Heart right ventricle (tissue), 16 donors: Measurements from ENCODE around the gene ABI1. TPM values are rescaled to one million over a fixed set of nuclear protein-coding genes. Genes with fewer than 3 reads are reported as not detected.
A peak's percentile ranks its signal among the peaks of the same experiment; 100 is the strongest.

Source experiments
- ATAC-seq, 8 donors: fragments of 200-7000 bp; cut with Tn5 transposase; one replicate each; pipeline ENCODE4 v1.9.1; 2020; ENCODE audit warnings: mild to moderate bottlenecking in 8 of 8, moderate library complexity in 8 of 8, moderate number of reproducible peaks in 1 of 8
- DNase-seq, 2 donors: peaks; one replicate each; pipeline ENCODE4 v3.0.0-alpha.2; 2020
- H3K27ac ChIP-seq, 10 donors: fragments of 200-600 bp; sonication (generic) in 2 of 10; one replicate each; pipeline versions ENCODE4 v1.5.0 to v1.8.0; 2020 to 2022; ENCODE audit warnings: mild to moderate bottlenecking in 3 of 10
- H3K27me3 ChIP-seq, 7 donors: fragments of 200-600 bp; one replicate each; pipeline ENCODE4 v1.8.0; 2021 to 2022; ENCODE audit warnings: mild to moderate bottlenecking in 2 of 7
- H3K36me3 ChIP-seq, 9 donors: fragments of 200-600 bp; sonication (generic) in 1 of 9; one replicate each; pipeline versions ENCODE4 v1.5.0 to v1.8.0; 2020 to 2022; ENCODE audit warnings: mild to moderate bottlenecking in 2 of 9
- H3K4me1 ChIP-seq, 9 donors: fragments of 200-600 bp; sonication (generic) in 1 of 9; one replicate each; pipeline versions ENCODE4 v1.5.0 to v1.8.0; 2020 to 2022; ENCODE audit warnings: mild to moderate bottlenecking in 4 of 9
- H3K4me3 ChIP-seq, 10 donors: fragments of 200-600 bp; sonication (generic) in 2 of 10; one replicate each; pipeline versions ENCODE4 v1.5.0 to v1.8.0; 2020 to 2022; ENCODE audit warnings: mild to moderate bottlenecking in 7 of 10, moderate library complexity in 2 of 10
- H3K9me3 ChIP-seq, 11 donors: fragments of 200-600 bp in 10 of 11; sonication (generic) in 2 of 11; one replicate each; pipeline versions ENCODE4 v1.5.0 to v1.8.0; 2013 to 2022; ENCODE audit warnings: mild to moderate bottlenecking in 2 of 11, control low read depth in 1 of 11, moderate library complexity in 1 of 11
- CTCF ChIP-seq, 9 donors: fragments of 200-600 bp; sonication (generic) in 2 of 9; IDR thresholded peaks; one replicate each; pipeline versions ENCODE4 v1.5.0 to v1.8.0; 2021 to 2022; ENCODE audit warnings: antibody characterized with exemption in 9 of 9, mild to moderate bottlenecking in 5 of 9, moderate library complexity in 1 of 9
- WGBS, 2 donors: extraction: QIAGEN DNeasy Blood & Tissue Kit; methylation state at CpG; one replicate each; pipeline ENCODE4 v1.1.7; 2013; ENCODE audit warnings: inconsistent platforms in 1 of 2; 5-methylcytosine and 5-hydroxymethylcytosine counted together
- intact Hi-C, 10 donors: fragments of 100-400 bp; cut with DNase I; formaldehyde crosslinking; loops; one replicate each; pipeline versions ENCODE4 v1.11.1 to v1.14.2; 2022
- polyA plus RNA-seq, 2 donors: library from polyadenylated mRNA; stranded (reverse); fragments of 200-250 nt; gene quantifications; one replicate each; pipeline ENCODE4 v1.2.3, GENCODE V29; 2013
- total RNA-seq, 10 donors: library from RNA; stranded (reverse); fragmentation: NEBNext Ultra II Directional in 3 of 10; extraction: Animal tissue kit (Norgen Biotek cat#: 25700) in 3 of 10; gene quantifications; one replicate each; pipeline versions ENCODE4 v1.2.1 to v1.2.4, GENCODE V29; 2021 to 2023
- donor health status: Arrhythmogenic right ventricular cardiomyopathy.
- donor health status: ischemic (EF 13 %, LVEDD 7.1; RV severe dilation, severe dysfunction).
- donor health status: healthy with polysubstance abuse.
- donor health status: DM: no; HTN: yes; CAD: no.
- donor health status: DM: no; HTN: no; CAD: no.
- donor health status: ischemic (EF 25% LVEDD 6.9; RV normal size, moderate dysfunction).
- donor health status: ischemic (EF 25% LVEDD 5.7; RV mildly dilated, moderate dysfunction).
- donor health status: healthy.
- donor health status: DM: yes; HTN: yes; CAD: no.
- donor health status: Ischemic cardiomyopathy.
- donor health status: ischemic (EF 35%, LVEDD 5.7; RV mildly dilated, moderate dysfunction).
- donor health status: nonischemic (EF 11% LVEDD 7.7; RV severe dilation, severe dysfunction).
- donor health status: DM: yes; HTN: yes; CAD: no.
- donor health status: PGD.
- donor health status: ischemic (EF 29% LVEDD 5.4; RV normal size, mild dysfunction).
- donor health status: nonischemic (EF 23%, LVEDD 6.1; RV moderate dilation, normal function).

Gene ABI1
- total and polyA plus RNA-seq, 12 donors: 14.6 to 39.3 (median 27.6) TPM

DNA sequence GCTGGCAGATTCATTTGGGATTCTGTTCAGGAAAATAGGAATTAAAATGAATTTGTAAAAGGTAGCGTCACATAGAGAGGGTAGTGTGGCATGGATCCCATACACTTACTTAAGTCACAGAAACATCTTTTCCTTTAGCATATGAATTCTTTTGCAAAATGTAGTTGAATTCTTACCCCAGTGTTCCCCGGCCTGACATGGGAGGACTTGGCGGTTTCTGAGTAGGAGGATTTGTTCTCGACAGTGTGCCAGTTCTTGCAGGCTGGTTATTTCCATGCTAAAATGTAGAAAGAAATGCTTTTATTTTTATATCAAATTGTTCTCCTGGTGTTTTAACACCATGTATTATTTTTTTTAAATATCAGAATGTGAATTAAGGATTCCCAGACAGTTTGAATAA, 90.7 kb downstream of the ABI1 start:
- TF ChIP-seq CTCF (IDR thresholded peaks at IDR 0.05): no peak

GRCh38 chr10:26765549-26765948, 95.2 kb downstream of the ABI1 start:
- TF ChIP-seq CTCF (IDR thresholded peaks at IDR 0.05): no peak
- ATAC-seq (no peak), DNase-seq (no peak)

More for the DNA sequence above, 90.7 kb downstream of the ABI1 start:
- Histone ChIP-seq H3K36me3 (peaks cover 0 to 46% (median 1%) of the 10 kb centered on the region in 9 donors), H3K9me3 (no peaks in the 10 kb centered on the region), H3K4me3 (no peak overlapping the region), H3K27ac (no peak overlapping the region), H3K27me3 (no peaks in the 10 kb centered on the region), H3K4me1 (peaks cover 0 to 8% (median 0%) of the 10 kb centered on the region in 9 donors)
- no peak for DNase-seq
- WGBS, 2 donors: 97 to 98% methylated on average over 4 of the region's 4 CpGs
- no peak for ATAC-seq
- intact Hi-C loops: no loop called here

GRCh38 chr10:26759008-26759407, 101.8 kb downstream of the ABI1 start:
- DNase-seq (no peak), ATAC-seq (no peak)
- WGBS, 2 donors: 84 to 85% methylated on average over 4 of the region's 4 CpGs
- Histone ChIP-seq H3K27me3 (no peaks in the 10 kb centered on the region), H3K36me3 (peaks cover 0 to 78% (median 0%) of the 10 kb centered on the region in 9 donors), H3K9me3 (no peaks in the 10 kb centered on the region), H3K27ac (no peak overlapping the region), H3K4me1 (peaks cover 0 to 10% (median 0%) of the 10 kb centered on the region in 9 donors), H3K4me3 (no peak overlapping the region)
- no peak for TF ChIP-seq CTCF (IDR thresholded peaks at IDR 0.05)
- intact Hi-C loops: no loop called here

More at GRCh38 chr10:26765549-26765948, 95.2 kb downstream of the ABI1 start:
- Histone ChIP-seq H3K4me1 (no peaks in the 10 kb centered on the region), H3K27ac (no peak overlapping the region), H3K4me3 (no peak overlapping the region), H3K36me3 (peaks cover 0 to 80% (median 10%) of the 10 kb centered on the region in 9 donors), H3K9me3 (no peaks in the 10 kb centered on the region), H3K27me3 (no peaks in the 10 kb centered on the region)
- intact Hi-C loops: no loop called here
- WGBS, 2 donors: 93 to 96% methylated on average over 2 of the region's 2 CpGs

GRCh38 chr10:26755443-26755903, 105.3 kb downstream of the ABI1 start:
- H3K4me3 ChIP-seq: no peak overlapping the region
- DNase-seq (no peak), ATAC-seq (no peak)
- H3K9me3 ChIP-seq: no peaks in the 10 kb centered on the region
- no peaks in the 10 kb centered on the region for H3K27me3 ChIP-seq
- H3K36me3 ChIP-seq: peaks cover 0 to 72% (median 0%) of the 10 kb centered on the region in 9 donors
- H3K4me1 ChIP-seq: peaks cover 0 to 10% (median 0%) of the 10 kb centered on the region in 9 donors
- TF ChIP-seq CTCF (IDR thresholded peaks at IDR 0.05): no peak
- 78 to 85% methylated on average over 4 of the region's 4 CpGs for WGBS, 2 donors
- H3K27ac ChIP-seq: peak overlapping the region in 1 of 10 donors; percentile 45
- intact Hi-C loops: no loop called here
